Stimulated activated effector memory CD8-positive, alpha-beta T cell treated with anti-CD3 and anti-CD28 coated beads, Interleukin-12 subunit alpha, Interleukin-12 subunit beta, amount 100 ng/mL, for 72 hours (primary cell): Measurements from ENCODE around the gene SESN3.
"Not testable (repeated sequence)": the region's sequence is repeated elsewhere in the genome, so short reads cannot be mapped to it uniquely, and the experiment has no call there.

Experiments
- ATAC-seq: fragments of 150-1000 bp; cut with Tn5 transposase; 2 replicates; pipeline ENCODE4 v1.10.0; 2021
- DNase-seq, 2 donors: peaks; one replicate each; pipeline ENCODE4 v3.0.0; 2021 to 2022; ENCODE audit warnings: low spot score in 2 of 2
- H3K27ac Mint-ChIP-seq: one replicate; pipeline ENCODE4 v1.8.0; 2022; ENCODE audit warnings: mild to moderate bottlenecking, mixed read lengths
- H3K36me3 Mint-ChIP-seq: one replicate; pipeline ENCODE4 v1.8.0; 2022; ENCODE audit warnings: mild to moderate bottlenecking, mixed read lengths
- H3K4me1 Mint-ChIP-seq: one replicate; pipeline ENCODE4 v1.8.0; 2022; ENCODE audit warnings: mixed read lengths
- H3K4me3 Mint-ChIP-seq: one replicate; pipeline ENCODE4 v1.8.0; 2022; ENCODE audit warnings: mild to moderate bottlenecking, mixed read lengths
- H3K9me3 Mint-ChIP-seq: one replicate; pipeline ENCODE4 v1.8.0; 2022; ENCODE audit warnings: mixed read lengths

The SESN3 gene

GRCh38 chr11:95231127-95231880, at the start of gene SESN3:
Gene SESN3 (minus strand): TSS chr11:95231202. CDS start chr11:95230860, 342 bp downstream.
- no peaks in the 10 kb centered on the region for H3K9me3 Mint-ChIP-seq
- no peak within 1 kb of the TSS for H3K4me3 Mint-ChIP-seq
- H3K36me3 Mint-ChIP-seq = no peaks in the 10 kb centered on the region
- ATAC-seq (peak; percentile 98), DNase-seq (peak; percentile 90 to 97)
- H3K27ac Mint-ChIP-seq = peak within 1 kb of the TSS; percentile 21
- H3K4me1 Mint-ChIP-seq = peaks cover 14% of the 10 kb centered on the region

GRCh38 chr11:95279921-95280868, 49.2 kb upstream of the SESN3 start:
- Mint-ChIP-seq H3K36me3 (no peaks in the 10 kb centered on the region), H3K4me1 (no peaks in the 10 kb centered on the region), H3K27ac (no peak overlapping the region), H3K4me3 (no peak overlapping the region), H3K9me3 (no peaks in the 10 kb centered on the region)
- DNase-seq (no peak), ATAC-seq (no peak)

- no peaks in the 10 kb centered on the region for H3K9me3 Mint-ChIP-seq
Measured at GRCh38 chr11:95277868-95278267, 46.9 kb upstream of the SESN3 start.

GRCh38 chr11:95276139-95276538, 45.1 kb upstream of the SESN3 start:
- no peaks in the 10 kb centered on the region for H3K4me1 Mint-ChIP-seq
- no peak overlapping the region for H3K27ac Mint-ChIP-seq
- no peaks in the 10 kb centered on the region for H3K9me3 Mint-ChIP-seq
- DNase-seq (no peak), ATAC-seq (no peak)
- H3K36me3 Mint-ChIP-seq = no peaks in the 10 kb centered on the region
- H3K4me3 Mint-ChIP-seq = no peak overlapping the region

More at GRCh38 chr11:95277868-95278267, 46.9 kb upstream of the SESN3 start:
- no peak for DNase-seq
- no peak overlapping the region for H3K27ac Mint-ChIP-seq
- no peaks in the 10 kb centered on the region for H3K4me1 Mint-ChIP-seq
- ATAC-seq = no peak
- H3K36me3 Mint-ChIP-seq = no peaks in the 10 kb centered on the region
- no peak overlapping the region for H3K4me3 Mint-ChIP-seq

GRCh38 chr11:95273618-95274017, 42.6 kb upstream of the SESN3 start:
- H3K27ac Mint-ChIP-seq, ATAC-seq, H3K9me3 Mint-ChIP-seq, H3K4me1 Mint-ChIP-seq, H3K4me3 Mint-ChIP-seq, DNase-seq, H3K36me3 Mint-ChIP-seq: not testable (repeated sequence)

- Mint-ChIP-seq H3K27ac (no peak overlapping the region), H3K4me3 (no peak overlapping the region), H3K4me1 (no peaks in the 10 kb centered on the region), H3K9me3 (no peaks in the 10 kb centered on the region), H3K36me3 (no peaks in the 10 kb centered on the region)
- ATAC-seq (no peak), DNase-seq (no peak)
Measured at GRCh38 chr11:95269036-95269819, 38.2 kb upstream of the SESN3 start.

GRCh38 chr11:95268391-95268790, 37.4 kb upstream of the SESN3 start:
- Mint-ChIP-seq H3K9me3 (no peaks in the 10 kb centered on the region), H3K36me3 (no peaks in the 10 kb centered on the region), H3K4me3 (no peak overlapping the region), H3K4me1 (peaks cover 6% of the 10 kb centered on the region), H3K27ac (no peak overlapping the region)
- DNase-seq (no peak), ATAC-seq (no peak)

- ATAC-seq = no peak
- no peak overlapping the region for H3K4me3 Mint-ChIP-seq
- H3K9me3 Mint-ChIP-seq = no peaks in the 10 kb centered on the region
- H3K4me1 Mint-ChIP-seq = peaks cover 9% of the 10 kb centered on the region
- DNase-seq = no peak
- H3K36me3 Mint-ChIP-seq = no peaks in the 10 kb centered on the region
- H3K27ac Mint-ChIP-seq = no peak overlapping the region
Measured at GRCh38 chr11:95267601-95268213, 36.7 kb upstream of the SESN3 start.

- H3K27ac Mint-ChIP-seq = no peak overlapping the region
- no peak for ATAC-seq
Measured at GRCh38 chr11:95266751-95267374, 35.9 kb upstream of the SESN3 start.

GRCh38 chr11:95264881-95265280, 33.9 kb upstream of the SESN3 start:
- DNase-seq (no peak), ATAC-seq (no peak)
- Mint-ChIP-seq H3K9me3 (no peaks in the 10 kb centered on the region), H3K4me3 (no peak overlapping the region), H3K36me3 (no peaks in the 10 kb centered on the region), H3K27ac (no peak overlapping the region), H3K4me1 (peaks cover 9% of the 10 kb centered on the region)

More at GRCh38 chr11:95266751-95267374, 35.9 kb upstream of the SESN3 start:
- Mint-ChIP-seq H3K4me1 (peaks cover 9% of the 10 kb centered on the region), H3K9me3 (no peaks in the 10 kb centered on the region), H3K36me3 (no peaks in the 10 kb centered on the region), H3K4me3 (no peak overlapping the region)
- no peak for DNase-seq

GRCh38 chr11:95262994-95263765, 32.2 kb upstream of the SESN3 start:
- Mint-ChIP-seq H3K4me3 (no peak overlapping the region), H3K36me3 (no peaks in the 10 kb centered on the region), H3K9me3 (no peaks in the 10 kb centered on the region), H3K4me1 (peaks cover 9% of the 10 kb centered on the region), H3K27ac (no peak overlapping the region)
- DNase-seq (no peak), ATAC-seq (peak; percentile 53)

- peaks cover 14% of the 10 kb centered on the region for H3K4me1 Mint-ChIP-seq
- no peaks in the 10 kb centered on the region for H3K36me3 Mint-ChIP-seq
- H3K4me3 Mint-ChIP-seq = no peak overlapping the region
- ATAC-seq (no peak), DNase-seq (no peak)
- no peaks in the 10 kb centered on the region for H3K9me3 Mint-ChIP-seq
- no peak overlapping the region for H3K27ac Mint-ChIP-seq
Measured at GRCh38 chr11:95257456-95257971, 26.5 kb upstream of the SESN3 start.

GRCh38 chr11:95256321-95256779, 25.3 kb upstream of the SESN3 start:
- no peak for ATAC-seq
- no peak overlapping the region for H3K4me3 Mint-ChIP-seq

More at GRCh38 chr11:95256321-95256779, 25.3 kb upstream of the SESN3 start:
- no peak for DNase-seq
- Mint-ChIP-seq H3K36me3 (no peaks in the 10 kb centered on the region), H3K9me3 (no peaks in the 10 kb centered on the region), H3K4me1 (peaks cover 14% of the 10 kb centered on the region), H3K27ac (no peak overlapping the region)
